ENCODE data around the gene RHEBL1. TPM values are rescaled to one million over a fixed set of nuclear protein-coding genes. Genes with fewer than 3 reads are reported as not detected.

The RHEBL1 gene
- polyA plus RNA-seq, 4 donors, result 0.61 to 1.4 (median 1.2) TPM; not detected in 1

DNA sequence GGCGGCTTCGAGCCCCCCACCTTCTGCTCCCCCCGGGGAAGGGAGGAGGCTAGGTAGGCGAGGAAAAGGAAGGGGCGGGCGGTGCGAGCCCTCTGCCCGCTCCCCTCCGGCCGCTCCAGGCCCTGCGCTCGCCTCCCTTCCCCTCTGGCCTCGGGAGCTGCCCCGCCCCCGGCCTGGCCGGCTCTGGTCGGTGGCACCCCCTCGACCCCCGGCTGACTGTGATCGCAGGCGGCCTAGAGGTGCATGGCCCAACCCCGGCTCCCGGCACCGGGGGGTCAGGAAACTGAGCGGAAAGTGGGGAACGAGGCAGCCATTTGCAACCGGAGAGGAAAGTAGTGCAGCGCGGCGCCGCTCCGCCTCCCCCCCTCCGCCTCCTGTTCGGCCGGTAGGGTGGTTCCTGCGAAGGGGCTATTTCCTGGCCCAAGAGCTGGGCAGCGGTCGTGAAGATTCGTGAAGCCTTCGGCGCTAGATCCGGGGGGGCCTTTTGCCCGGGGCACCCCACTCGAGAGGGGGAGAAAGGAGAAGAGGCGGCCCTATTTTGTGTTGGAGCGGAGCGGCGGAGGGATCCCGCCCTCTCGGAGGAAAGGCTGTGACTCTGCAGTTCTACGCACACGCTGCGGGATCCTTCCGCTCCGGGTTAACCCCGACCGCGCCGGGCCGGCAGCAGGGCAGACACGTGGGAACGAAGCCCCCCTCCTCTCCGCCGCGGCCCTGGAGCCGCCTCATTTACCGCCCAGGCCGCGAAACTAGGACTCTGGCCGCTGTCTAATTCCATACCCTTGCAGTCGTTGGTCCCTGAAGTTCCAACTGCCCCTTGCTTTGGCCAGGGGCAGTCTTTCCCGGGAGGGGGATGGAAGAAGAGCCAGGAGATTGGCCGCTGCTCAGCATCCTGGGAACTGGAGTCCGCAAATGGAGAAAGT is 9.3 kb downstream of the RHEBL1 start, which contains the start of gene KMT2D:
Gene KMT2D, minus strand, starts transcription at position 558 of the 920 bp plus-strand sequence. CDS start 5,470 bp downstream, outside the sequence.
- peaks cover 0 to 14% (median 0%) of the 10 kb centered on the region in 3 donors for H3K36me3 ChIP-seq (ENCODE audit: control insufficient read depth in 3 of 3, insufficient read depth in 2 of 3, low read depth in 1 of 3, low read length in 3 of 3)
- DNase-seq (peak; percentile 91 to 98), FAIRE-seq (no peak)
- 0 to 1% (median 0%) methylated on average over 59 to 74 of the region's 74 CpGs for WGBS, 3 donors
- H3K9me3 ChIP-seq (ENCODE audit: control insufficient read depth in 2 of 2, insufficient read depth in 1 of 2, low read depth in 1 of 2, low read length in 1 of 2), result no peaks in the 10 kb centered on the region
- peak within 1 kb of the TSS; percentile 91 to 99 (median 96) for H3K4me3 ChIP-seq (ENCODE audit: low read depth in 1 of 3, low read length in 3 of 3)
- peak within 1 kb of the TSS; percentile 86 to 95 (median 94) for H3K27ac ChIP-seq (ENCODE audit: low read depth in 1 of 3, low read length in 2 of 3)
- no peaks in the 10 kb centered on the region for H3K27me3 ChIP-seq (ENCODE audit: control insufficient read depth in 3 of 3, insufficient read depth in 3 of 3, low read length in 3 of 3)
- H3K4me1 ChIP-seq (ENCODE audit: control insufficient read depth in 3 of 3, insufficient read depth in 2 of 3, low read depth in 1 of 3, low read length in 2 of 3), result peaks cover 13 to 23% (median 16%) of the 10 kb centered on the region in 3 donors

DNA sequence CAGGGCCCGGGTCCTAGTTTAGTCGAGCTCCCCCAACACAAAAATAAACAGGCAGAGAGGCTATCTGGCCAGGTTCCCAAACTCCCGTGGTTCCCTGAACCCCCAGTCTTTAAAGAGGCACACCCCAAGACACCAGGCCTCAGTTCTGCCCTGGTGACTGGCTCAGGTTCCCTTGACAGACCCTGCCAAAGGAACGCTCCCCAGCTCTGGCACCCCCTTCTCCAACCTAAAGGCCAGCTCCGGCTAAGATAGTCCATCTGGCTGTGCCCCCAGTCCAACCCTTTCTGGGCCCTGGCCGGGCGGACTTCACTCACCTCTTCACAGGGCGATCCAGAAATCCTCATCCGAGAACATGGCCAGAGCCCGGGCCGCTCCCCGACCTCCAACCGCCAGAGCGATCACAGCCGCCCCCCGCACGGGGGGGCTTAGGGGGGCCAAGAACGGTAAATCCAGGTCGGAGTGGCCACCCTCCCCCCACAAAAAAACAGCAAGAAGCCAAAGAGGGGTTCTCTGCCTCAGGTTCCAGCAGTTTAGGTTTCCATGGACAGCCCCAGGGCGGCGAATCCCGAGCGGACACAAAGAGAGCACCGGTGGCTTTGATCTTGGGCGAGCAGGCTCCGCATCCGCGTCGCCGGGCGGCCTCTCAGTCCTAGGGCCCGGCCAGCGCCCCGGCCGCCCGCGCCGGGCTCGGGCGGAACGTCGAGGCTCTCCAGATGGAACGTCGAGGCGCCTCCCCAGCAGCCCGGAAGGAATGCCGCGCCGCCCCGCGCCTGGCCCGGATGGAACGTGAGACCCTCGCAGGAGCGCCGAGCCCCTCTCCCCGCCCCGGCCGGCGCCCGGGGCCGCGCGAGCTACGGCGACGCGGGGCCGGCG is 10.2 kb downstream of the RHEBL1 start:
- Histone ChIP-seq H3K27me3 (ENCODE audit: control insufficient read depth in 3 of 3, insufficient read depth in 3 of 3, low read length in 3 of 3) (no peaks in the 10 kb centered on the region), H3K4me3 (ENCODE audit: low read depth in 1 of 3, low read length in 3 of 3) (peak overlapping the region; percentile 91 to 99 (median 96)), H3K4me1 (ENCODE audit: control insufficient read depth in 3 of 3, insufficient read depth in 2 of 3, low read depth in 1 of 3, low read length in 2 of 3) (peaks cover 14 to 28% (median 17%) of the 10 kb centered on the region in 3 donors), H3K36me3 (ENCODE audit: control insufficient read depth in 3 of 3, insufficient read depth in 2 of 3, low read depth in 1 of 3, low read length in 3 of 3) (peaks cover 0 to 23% (median 3%) of the 10 kb centered on the region in 3 donors), H3K9me3 (ENCODE audit: control insufficient read depth in 2 of 2, insufficient read depth in 1 of 2, low read depth in 1 of 2, low read length in 1 of 2) (no peaks in the 10 kb centered on the region), H3K27ac (ENCODE audit: low read depth in 1 of 3, low read length in 2 of 3) (peak overlapping the region; percentile 86 to 95 (median 94))
- DNase-seq (peak; percentile 33 to 38), FAIRE-seq (no peak)
- 0 to 1% (median 1%) methylated on average over 49 to 70 of the region's 70 CpGs for WGBS, 3 donors

DNA sequence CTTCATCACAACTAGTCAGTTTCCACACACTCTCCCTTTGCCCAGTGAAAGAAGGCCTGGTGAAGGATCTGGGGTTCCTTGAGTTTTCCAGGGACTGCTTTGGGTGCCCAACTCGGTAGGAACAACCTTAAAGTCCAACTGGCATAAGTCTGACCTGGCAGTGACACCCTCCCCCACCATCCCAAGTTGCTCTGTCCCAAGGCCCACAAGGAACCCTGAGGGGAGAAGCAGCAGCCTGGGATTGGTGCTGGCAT is 10.8 kb downstream of the RHEBL1 start:
- H3K27ac ChIP-seq (ENCODE audit: low read depth in 1 of 3, low read length in 2 of 3), result peak overlapping the region in 1 of 3 donors; percentile 95
- FAIRE-seq, result no peak
- no peaks in the 10 kb centered on the region for H3K9me3 ChIP-seq (ENCODE audit: control insufficient read depth in 2 of 2, insufficient read depth in 1 of 2, low read depth in 1 of 2, low read length in 1 of 2)
- peaks cover 0 to 29% (median 3%) of the 10 kb centered on the region in 3 donors for H3K36me3 ChIP-seq (ENCODE audit: control insufficient read depth in 3 of 3, insufficient read depth in 2 of 3, low read depth in 1 of 3, low read length in 3 of 3)
- H3K4me3 ChIP-seq (ENCODE audit: low read depth in 1 of 3, low read length in 3 of 3), result peak overlapping the region; percentile 91 to 99 (median 96)
- peak in 1 of 2 donors; percentile 27 for DNase-seq
- H3K27me3 ChIP-seq (ENCODE audit: control insufficient read depth in 3 of 3, insufficient read depth in 3 of 3, low read length in 3 of 3), result no peaks in the 10 kb centered on the region
- WGBS, 3 donors, result 0% methylated on average over 1 of the region's 1 CpG
- peaks cover 14 to 28% (median 17%) of the 10 kb centered on the region in 3 donors for H3K4me1 ChIP-seq (ENCODE audit: control insufficient read depth in 3 of 3, insufficient read depth in 2 of 3, low read depth in 1 of 3, low read length in 2 of 3)

DNA sequence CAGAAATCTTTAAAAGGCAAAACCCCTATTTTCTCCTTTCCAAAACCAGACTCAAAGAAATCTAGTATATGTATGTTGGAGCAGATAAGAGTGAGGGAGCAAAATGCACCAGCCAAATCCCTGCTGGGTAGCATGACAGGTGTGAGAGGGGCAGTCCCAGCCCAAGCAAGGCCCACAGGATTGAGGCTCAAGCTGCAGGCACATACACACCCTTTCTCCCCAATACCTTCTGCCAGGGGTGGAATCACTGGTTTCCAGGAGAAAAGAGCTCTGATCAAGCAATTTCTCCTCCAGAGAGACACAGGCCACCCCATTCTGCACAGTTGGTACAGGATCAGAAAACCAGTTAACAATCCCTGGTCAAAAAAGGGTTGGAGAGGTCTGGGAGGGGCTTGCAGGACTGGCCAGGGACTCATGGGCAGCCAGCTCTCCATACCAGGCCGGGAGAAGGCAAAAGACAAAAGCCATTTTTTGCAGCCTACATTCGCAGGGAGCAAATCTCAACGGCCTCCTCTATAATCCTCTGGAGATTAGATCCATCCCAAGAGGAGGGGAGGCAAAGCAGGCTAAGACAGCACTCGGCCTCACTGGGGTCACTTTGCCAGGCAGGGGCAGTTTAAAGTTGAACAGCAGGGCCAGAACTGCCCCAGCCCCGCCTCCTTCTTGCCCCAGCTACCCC is 11.3 kb downstream of the RHEBL1 start:
- Histone ChIP-seq H3K9me3 (ENCODE audit: control insufficient read depth in 2 of 2, insufficient read depth in 1 of 2, low read depth in 1 of 2, low read length in 1 of 2) (no peaks in the 10 kb centered on the region), H3K36me3 (ENCODE audit: control insufficient read depth in 3 of 3, insufficient read depth in 2 of 3, low read depth in 1 of 3, low read length in 3 of 3) (peaks cover 0 to 34% (median 8%) of the 10 kb centered on the region in 3 donors), H3K4me3 (ENCODE audit: low read depth in 1 of 3, low read length in 3 of 3) (peak overlapping the region; percentile 91 to 99 (median 96)), H3K4me1 (ENCODE audit: control insufficient read depth in 3 of 3, insufficient read depth in 2 of 3, low read depth in 1 of 3, low read length in 2 of 3) (peaks cover 14 to 28% (median 17%) of the 10 kb centered on the region in 3 donors), H3K27me3 (ENCODE audit: control insufficient read depth in 3 of 3, insufficient read depth in 3 of 3, low read length in 3 of 3) (no peaks in the 10 kb centered on the region), H3K27ac (ENCODE audit: low read depth in 1 of 3, low read length in 2 of 3) (peak overlapping the region in 1 of 3 donors; percentile 95)
- FAIRE-seq, result no peak
- WGBS, 3 donors, result 1 to 6% (median 5%) methylated on average over 5 of the region's 5 CpGs
- DNase-seq, result no peak

DNA sequence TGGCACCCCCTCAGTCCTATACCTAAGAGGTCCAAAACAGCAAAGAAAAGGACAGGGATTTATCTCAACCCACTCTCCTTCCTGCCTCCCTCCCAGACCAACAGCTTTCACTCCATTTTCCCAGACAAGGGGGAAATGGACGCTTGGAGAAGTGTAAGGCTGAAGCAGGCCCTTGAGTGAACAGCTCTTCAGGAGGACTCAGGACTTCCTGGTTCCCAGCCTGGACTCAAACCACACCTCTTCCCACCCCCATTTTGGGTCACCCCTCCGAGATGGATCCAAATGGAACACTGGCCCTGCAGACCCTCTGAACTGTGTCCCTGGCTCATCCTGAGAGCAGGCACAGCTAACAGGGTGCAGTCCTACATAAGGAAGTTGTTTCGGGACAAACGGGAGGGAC is 11.9 kb downstream of the RHEBL1 start:
- H3K27me3 ChIP-seq (ENCODE audit: control insufficient read depth in 3 of 3, insufficient read depth in 3 of 3, low read length in 3 of 3), result no peaks in the 10 kb centered on the region
- peak overlapping the region in 2 of 3 donors; percentile 91 to 96 for H3K4me3 ChIP-seq (ENCODE audit: low read depth in 1 of 3, low read length in 3 of 3)
- peak overlapping the region in 1 of 3 donors; percentile 15 for H3K27ac ChIP-seq (ENCODE audit: low read depth in 1 of 3, low read length in 2 of 3)
- peaks cover under 1 to 39% (median 11%) of the 10 kb centered on the region in 3 donors for H3K36me3 ChIP-seq (ENCODE audit: control insufficient read depth in 3 of 3, insufficient read depth in 2 of 3, low read depth in 1 of 3, low read length in 3 of 3)
- FAIRE-seq, result no peak
- H3K4me1 ChIP-seq (ENCODE audit: control insufficient read depth in 3 of 3, insufficient read depth in 2 of 3, low read depth in 1 of 3, low read length in 2 of 3), result peaks cover 14 to 28% (median 17%) of the 10 kb centered on the region in 3 donors
- WGBS, 3 donors, result 3 to 8% (median 6%) methylated on average over 4 of the region's 4 CpGs
- peak; percentile 39 to 50 for DNase-seq
- H3K9me3 ChIP-seq (ENCODE audit: control insufficient read depth in 2 of 2, insufficient read depth in 1 of 2, low read depth in 1 of 2, low read length in 1 of 2), result no peaks in the 10 kb centered on the region

DNA sequence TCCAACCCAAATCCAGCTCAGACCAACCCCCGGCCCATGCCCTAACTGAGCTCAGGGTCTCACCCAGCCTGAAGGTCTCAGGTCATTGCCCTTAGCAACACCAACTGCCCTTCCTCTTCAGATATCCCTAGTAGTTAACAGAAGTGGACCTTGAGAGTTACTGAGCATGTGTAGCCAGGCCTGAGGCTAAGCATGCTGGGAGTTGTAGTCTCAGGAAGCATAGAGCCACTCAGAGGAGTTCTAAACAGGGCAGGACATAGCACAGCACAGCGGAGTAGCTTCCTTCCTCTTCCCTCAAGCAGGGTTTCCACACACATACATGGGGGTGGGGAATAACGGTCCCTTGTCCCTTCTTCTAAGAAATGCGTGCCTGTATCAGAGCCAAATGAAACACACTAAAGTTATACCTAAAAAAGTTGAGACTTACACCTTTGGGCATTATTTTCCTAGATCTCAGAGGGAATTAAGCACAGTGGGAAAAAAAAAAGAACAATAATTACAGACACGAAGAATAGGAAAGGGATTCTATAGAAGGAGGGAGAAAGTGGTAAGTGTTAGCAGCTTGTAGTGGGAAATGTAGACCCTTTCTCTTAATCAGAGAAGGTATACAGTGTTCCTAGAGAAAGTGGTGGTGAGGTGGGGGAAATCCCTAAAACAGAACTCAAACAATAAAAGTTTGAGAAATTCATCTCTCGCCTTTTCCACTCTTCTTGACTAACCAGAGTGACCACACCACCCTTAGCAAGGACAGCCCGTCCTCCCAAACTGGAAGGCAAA is 13.6 kb downstream of the RHEBL1 start:
- H3K4me3 ChIP-seq (ENCODE audit: low read depth in 1 of 3, low read length in 3 of 3), result no peak overlapping the region
- H3K27ac ChIP-seq (ENCODE audit: low read depth in 1 of 3, low read length in 2 of 3), result no peak overlapping the region
- FAIRE-seq, result no peak
- H3K27me3 ChIP-seq (ENCODE audit: control insufficient read depth in 3 of 3, insufficient read depth in 3 of 3, low read length in 3 of 3), result no peaks in the 10 kb centered on the region
- DNase-seq, result peak; percentile 69 to 82
- peaks cover 13 to 57% (median 27%) of the 10 kb centered on the region in 3 donors for H3K36me3 ChIP-seq (ENCODE audit: control insufficient read depth in 3 of 3, insufficient read depth in 2 of 3, low read depth in 1 of 3, low read length in 3 of 3)
- WGBS, 3 donors, result 35 to 45% (median 38%) methylated on average over 7 of the region's 7 CpGs
- H3K9me3 ChIP-seq (ENCODE audit: control insufficient read depth in 2 of 2, insufficient read depth in 1 of 2, low read depth in 1 of 2, low read length in 1 of 2), result no peaks in the 10 kb centered on the region
- H3K4me1 ChIP-seq (ENCODE audit: control insufficient read depth in 3 of 3, insufficient read depth in 2 of 3, low read depth in 1 of 3, low read length in 2 of 3), result peaks cover 14 to 28% (median 17%) of the 10 kb centered on the region in 3 donors

DNA sequence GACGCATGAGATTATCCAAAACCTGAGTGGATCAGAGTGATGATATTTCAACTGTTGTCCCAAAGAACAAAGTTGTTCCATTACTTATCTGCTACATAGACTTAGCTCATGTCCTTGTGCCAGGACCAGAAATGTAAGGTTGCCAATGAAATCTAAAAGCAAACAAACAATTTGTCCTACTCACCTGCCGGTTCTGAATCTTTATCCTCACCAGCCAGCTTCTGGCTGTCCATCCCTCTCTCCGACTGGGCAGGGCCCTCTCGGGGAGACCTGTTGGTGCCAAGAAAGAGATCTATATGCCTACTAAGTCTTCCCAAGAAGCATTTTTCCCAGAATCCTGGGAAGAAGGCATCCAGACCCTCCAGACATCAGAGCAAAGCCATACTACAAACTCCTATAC is 14.7 kb downstream of the RHEBL1 start:
- H3K27me3 ChIP-seq (ENCODE audit: control insufficient read depth in 3 of 3, insufficient read depth in 3 of 3, low read length in 3 of 3), result no peaks in the 10 kb centered on the region
- FAIRE-seq, result no peak
- 63 to 78% (median 63%) methylated on average over 4 of the region's 4 CpGs for WGBS, 3 donors
- no peak overlapping the region for H3K4me3 ChIP-seq (ENCODE audit: low read depth in 1 of 3, low read length in 3 of 3)
- H3K27ac ChIP-seq (ENCODE audit: low read depth in 1 of 3, low read length in 2 of 3), result no peak overlapping the region
- no peak for DNase-seq
- H3K4me1 ChIP-seq (ENCODE audit: control insufficient read depth in 3 of 3, insufficient read depth in 2 of 3, low read depth in 1 of 3, low read length in 2 of 3), result peaks cover 14 to 28% (median 17%) of the 10 kb centered on the region in 3 donors
- H3K9me3 ChIP-seq (ENCODE audit: control insufficient read depth in 2 of 2, insufficient read depth in 1 of 2, low read depth in 1 of 2, low read length in 1 of 2), result no peaks in the 10 kb centered on the region
- peaks cover 19 to 67% (median 36%) of the 10 kb centered on the region in 3 donors for H3K36me3 ChIP-seq (ENCODE audit: control insufficient read depth in 3 of 3, insufficient read depth in 2 of 3, low read depth in 1 of 3, low read length in 3 of 3)
